HepG2 (cell line): Measurements from ENCODE around the gene THOP1.

Source experiments
- AFF4 ChIP-seq: sonication (generic); formaldehyde crosslinking; IDR thresholded peaks from 2 replicates; pipeline ENCODE4 v1.4.0; 2020; ENCODE audit warnings: missing genetic modification reagents
- CTCF ChIP-seq: sonication (generic); formaldehyde crosslinking; IDR thresholded peaks from 2 replicates; pipeline ENCODE4 v1.5.0; 2020; ENCODE audit warnings: mild to moderate bottlenecking, missing genetic modification reagents, moderate library complexity
- KAT8 ChIP-seq: IDR thresholded peaks from 2 replicates; pipeline ENCODE4 v1.6.1; 2016; ENCODE audit warnings: missing genetic modification reagents, missing compliant biosample characterization
- ZNF10 ChIP-seq: sonication (generic); formaldehyde crosslinking; IDR thresholded peaks from 2 replicates; pipeline ENCODE4 v1.4.0; 2020; ENCODE audit warnings: mild to moderate bottlenecking, low read depth, missing genetic modification reagents, borderline replicate concordance
- TF ChIP-seq, protein P1 (sequence below): sonication (generic); formaldehyde crosslinking; IDR thresholded peaks from 2 replicates; pipeline ENCODE4 v1.4.0; 2020; ENCODE audit warnings: missing genetic modification reagents

GRCh38 chr19:2759362-2759761 lies 25.9 kb upstream of the THOP1 start:
- TF ChIP-seq ZNF10 (no peak), AFF4 (no peak), CTCF (CRISPR knock-in tag) (no peak), KAT8 (CRISPR knock-in tag) (no peak)
- TF ChIP-seq, protein P1, sequence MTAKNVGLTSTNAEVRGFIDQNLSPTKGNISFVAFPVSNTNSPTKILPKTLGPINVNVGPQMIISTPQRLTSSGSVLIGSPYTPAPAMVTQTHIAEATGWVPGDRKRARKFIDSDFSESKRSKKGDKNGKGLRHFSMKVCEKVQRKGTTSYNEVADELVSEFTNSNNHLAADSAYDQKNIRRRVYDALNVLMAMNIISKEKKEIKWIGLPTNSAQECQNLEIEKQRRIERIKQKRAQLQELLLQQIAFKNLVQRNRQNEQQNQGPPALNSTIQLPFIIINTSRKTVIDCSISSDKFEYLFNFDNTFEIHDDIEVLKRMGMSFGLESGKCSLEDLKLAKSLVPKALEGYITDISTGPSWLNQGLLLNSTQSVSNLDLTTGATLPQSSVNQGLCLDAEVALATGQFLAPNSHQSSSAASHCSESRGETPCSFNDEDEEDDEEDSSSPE (CRISPR knock-in tag): no peak
